HG03520 (cell line): ENCODE measurements around the gene BEST2.
"Not testable (repeated sequence)": the region's sequence is repeated elsewhere in the genome, so short reads cannot be mapped to it uniquely, and the experiment has no call there.

Experiments used
- ATAC-seq: cut with Tn5 transposase; IDR thresholded peaks from one replicate; pipeline ENCODE4 v1.9.1; 2021; ENCODE audit warnings: mild to moderate bottlenecking, moderate library complexity; ENCODE audit not compliant: unreplicated experiment

The BEST2 gene

DNA sequence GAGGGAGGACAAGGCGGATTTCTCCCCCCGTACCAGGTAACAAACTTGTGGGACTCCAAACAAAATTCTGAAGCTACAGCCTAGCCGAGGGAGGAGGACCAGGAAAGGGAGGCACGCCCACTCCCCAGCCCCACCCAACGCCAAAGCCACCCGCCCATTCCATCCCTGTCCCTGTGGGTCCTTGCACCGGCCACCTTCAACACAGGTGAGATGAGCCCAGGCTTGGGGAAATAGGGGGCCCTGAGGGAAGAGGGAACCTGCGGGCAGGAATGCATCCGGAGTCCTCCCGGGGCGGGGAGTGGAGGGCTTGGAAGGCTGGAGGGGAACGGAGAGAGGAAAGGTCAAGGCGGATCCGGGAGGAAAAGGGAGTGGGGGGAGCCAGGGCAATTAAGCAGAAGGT is at the start of gene BEST2:
Gene BEST2, plus strand, starts transcription at position 157 of the 400 bp plus-strand sequence. CDS start 802 bp downstream, outside the sequence.
- no peak for ATAC-seq

DNA sequence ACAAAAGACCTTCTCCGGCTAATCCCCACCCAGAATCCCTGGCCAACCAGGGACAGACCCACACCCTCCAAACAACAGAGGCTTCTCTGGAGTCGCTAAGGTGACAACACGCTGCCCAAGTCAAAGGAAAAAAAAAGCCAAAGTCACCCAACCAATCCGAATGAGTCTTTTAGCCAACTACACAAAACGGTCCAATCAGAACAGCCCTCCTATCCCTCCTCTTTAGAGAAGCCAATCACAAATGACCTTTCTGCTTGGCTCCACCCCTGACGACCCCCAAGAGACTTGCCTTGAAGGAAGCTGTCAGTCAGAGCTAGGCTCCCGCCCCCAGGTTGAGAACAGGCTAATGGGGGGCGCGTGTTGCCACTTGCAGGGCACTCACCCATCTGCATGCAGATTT is 48.5 kb upstream of the BEST2 start:
- ATAC-seq = no peak

DNA sequence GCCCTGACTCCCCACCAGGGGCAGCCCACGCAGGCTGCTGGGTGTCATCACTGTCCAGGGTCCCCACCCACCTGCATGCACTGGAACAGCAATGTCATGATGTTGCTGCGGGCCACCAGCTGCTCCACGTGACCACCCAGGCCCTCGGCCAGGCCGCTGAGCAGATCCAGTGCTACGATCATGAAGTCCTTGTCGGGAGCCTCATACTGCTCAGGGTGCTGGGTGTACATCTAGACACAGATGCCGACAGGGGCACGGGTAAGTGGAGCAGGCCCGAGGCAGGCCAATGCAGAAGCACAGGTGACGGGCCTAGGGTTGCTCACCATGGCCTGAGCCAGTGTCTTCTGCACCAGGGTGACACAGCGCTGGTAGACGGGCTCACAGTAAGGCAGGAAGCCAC is 46.4 kb upstream of the BEST2 start:
- ATAC-seq = no peak

DNA sequence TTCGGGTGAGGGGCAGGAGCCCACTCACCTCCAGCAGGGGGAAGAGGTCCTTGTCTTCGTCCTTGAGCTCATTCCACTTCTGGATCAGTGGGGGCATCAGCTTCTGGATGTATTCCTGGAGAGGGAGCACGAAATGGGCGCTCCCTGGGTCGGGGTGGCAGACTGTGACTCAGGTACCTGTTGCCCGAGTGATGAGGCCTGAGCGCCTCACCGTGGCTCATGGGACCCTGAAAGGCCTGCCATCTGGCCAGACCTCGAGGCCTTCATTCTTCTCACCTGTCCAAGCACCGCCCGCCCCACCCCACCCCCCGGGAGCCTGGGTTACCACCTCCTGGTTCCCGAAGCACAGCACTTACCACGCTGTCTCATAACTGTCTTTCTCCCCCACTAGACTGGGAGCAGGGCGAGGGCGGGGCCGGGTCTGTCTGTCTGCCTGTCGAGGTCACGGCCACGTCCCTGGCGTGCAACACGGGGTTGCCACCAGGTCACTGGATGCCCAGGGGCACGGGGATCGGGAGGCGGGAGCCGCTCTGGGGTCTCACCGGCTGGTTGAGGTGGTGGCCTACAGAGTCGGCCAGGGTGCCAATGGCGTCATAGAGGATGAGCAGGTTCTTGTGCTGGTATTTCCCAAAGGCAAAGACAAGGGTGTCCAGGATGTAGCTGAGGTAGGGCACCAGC is 45.8 kb upstream of the BEST2 start:
- ATAC-seq = no peak

DNA sequence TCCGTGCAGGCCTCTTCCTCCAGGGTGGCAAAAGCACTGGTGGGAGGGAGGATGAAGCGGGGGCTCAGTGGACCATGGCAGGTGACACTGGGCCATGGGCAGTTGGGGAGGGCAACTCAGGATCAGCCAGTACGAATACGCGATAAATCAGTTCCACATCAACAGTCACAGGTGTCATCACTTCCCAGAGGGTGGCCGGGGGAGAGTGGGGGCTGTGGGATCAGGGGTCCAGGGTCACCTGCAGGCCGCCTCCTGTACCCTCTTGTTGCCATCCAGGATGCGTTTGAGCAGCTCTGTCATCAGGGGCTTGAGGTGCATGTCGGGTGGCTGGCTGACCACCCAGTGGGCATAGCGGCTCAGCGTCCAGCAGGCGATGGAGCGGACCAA is 45.3 kb upstream of the BEST2 start:
- no peak for ATAC-seq

DNA sequence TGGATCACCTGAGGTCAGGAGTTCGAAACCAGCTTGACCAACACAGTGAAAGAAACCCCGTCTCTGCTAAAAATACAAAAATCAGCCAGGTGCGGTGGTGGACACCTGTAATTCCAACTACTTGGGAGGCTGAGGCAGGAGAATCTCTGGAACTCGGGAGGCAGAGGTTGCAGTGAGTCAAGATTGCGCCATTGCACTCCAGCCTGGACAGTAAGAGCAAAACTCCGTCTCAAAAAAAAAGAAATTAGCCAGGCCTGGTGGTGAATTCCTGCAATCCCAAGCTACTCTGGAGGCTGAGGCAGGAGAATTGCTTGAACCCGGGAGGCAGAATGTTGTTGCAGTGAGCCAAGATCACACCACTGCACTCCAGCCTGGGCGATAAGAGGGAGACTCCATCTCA is 43.0 kb upstream of the BEST2 start:
- no peak for ATAC-seq

DNA sequence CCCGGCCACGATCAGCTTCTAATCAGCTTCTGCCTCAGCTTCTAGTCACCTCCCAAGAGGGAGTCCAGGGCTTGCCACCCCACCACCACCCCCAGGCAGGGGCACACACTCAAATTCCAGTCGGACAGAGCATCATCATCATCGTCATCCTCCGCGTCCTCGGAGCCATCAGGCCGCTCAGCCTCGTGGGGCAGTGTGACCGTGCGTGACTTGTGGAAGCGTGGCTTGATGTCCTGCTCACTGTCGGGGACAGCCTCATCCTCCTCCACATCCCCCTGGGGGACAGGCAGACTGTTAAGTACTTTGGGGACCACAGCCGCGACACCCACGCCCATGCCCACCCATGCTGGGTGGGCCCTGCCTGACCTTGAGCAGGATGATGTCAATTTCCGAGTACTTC is 40.4 kb upstream of the BEST2 start:
- no peak for ATAC-seq

DNA sequence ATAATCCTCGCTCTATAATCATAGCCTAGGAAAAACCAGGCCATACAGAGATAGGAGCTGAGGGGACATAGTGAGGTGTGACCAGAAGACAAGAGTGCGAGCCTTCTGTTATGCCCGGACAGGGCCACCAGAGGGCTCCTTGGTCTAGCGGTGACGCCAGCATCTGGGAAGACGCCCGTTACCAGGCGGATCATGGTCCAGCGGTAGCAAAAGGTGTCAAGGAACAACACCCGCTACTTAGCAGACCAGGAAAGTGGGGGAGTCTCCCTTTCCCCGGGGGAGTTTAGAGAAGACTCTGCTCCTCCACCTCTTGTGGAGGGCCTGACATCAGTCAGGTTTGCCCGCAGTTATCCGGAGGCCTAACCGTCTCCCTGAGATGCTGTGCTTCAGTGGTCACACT is 39.5 kb upstream of the BEST2 start:
- ATAC-seq = not testable (repeated sequence)

DNA sequence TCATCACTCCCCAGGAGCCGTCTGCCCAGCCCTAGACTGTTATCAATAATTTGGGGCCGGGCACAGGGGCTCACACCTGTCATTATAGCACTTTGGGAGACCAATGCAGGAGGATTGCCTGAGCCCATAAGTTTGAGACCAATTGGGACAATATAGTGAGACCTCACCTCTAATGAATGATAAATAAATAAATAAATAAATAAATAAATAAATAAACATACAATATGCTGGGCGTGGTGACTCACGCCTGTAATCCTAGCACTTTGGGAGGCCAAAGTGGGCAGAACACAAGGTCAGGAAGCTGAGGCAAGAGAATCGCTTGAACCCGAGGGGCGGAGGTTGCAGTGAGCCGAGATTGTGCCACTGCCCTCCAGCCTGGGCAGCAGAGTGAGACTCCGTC is 38.3 kb upstream of the BEST2 start:
- ATAC-seq = not testable (repeated sequence)

DNA sequence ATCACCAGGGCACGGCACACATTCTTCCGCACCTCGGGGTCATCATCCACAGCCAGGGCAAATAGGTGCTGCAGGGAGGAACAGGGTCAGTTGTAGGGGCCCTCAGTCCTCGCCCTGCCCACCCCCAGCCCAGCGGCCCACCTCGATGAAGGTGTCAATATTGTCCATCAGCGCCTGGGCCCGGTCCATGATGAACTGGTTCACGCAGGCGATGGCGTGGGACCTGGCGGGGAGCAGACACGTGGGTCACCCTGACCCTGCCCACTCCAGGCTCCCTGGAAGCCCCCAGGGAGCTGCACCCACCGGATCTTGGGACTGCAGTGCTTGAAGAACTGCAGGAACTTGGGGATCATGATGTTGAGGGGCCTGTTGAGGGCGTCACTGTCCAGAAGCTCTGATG is 36.5 kb upstream of the BEST2 start:
- ATAC-seq = no peak

DNA sequence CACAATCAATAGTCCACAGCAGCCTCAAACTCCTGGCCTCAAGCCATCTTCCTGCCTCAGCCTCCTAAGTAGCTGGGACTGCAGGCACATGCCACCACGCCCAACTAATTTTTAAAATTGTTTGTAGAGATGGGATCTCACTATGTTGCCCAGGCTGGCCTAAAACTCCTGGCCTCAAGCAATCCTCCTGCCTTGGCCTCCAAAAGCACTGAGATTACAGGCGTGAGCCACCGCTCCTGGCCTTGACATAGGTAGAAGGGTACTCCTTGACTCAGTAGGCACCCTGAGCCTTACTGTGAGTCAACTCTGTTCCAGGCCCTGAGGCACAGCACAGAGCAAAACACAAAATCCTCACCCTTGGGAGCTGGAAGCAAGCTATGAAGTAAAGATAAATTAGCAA is 35.7 kb upstream of the BEST2 start:
- ATAC-seq = no peak

DNA sequence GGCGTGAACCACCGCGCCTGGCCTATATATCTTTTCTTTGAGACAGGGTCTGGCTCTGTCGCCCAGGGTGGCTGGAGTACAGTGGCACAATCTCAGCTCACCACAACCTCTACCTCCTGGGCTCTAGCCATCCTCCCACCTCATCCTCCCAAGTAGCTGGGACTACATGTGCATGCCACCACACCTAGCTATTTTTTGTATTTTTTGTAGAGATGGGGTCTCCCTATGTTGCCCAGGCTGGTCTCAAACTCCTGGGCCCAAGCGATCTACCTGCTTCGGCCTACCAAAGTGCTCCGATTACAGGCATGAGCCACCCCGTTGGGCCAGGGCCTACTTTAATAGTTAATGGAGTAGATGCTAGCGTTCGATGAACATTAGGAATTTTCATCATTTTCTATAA is 31.3 kb upstream of the BEST2 start:
- no peak for ATAC-seq

DNA sequence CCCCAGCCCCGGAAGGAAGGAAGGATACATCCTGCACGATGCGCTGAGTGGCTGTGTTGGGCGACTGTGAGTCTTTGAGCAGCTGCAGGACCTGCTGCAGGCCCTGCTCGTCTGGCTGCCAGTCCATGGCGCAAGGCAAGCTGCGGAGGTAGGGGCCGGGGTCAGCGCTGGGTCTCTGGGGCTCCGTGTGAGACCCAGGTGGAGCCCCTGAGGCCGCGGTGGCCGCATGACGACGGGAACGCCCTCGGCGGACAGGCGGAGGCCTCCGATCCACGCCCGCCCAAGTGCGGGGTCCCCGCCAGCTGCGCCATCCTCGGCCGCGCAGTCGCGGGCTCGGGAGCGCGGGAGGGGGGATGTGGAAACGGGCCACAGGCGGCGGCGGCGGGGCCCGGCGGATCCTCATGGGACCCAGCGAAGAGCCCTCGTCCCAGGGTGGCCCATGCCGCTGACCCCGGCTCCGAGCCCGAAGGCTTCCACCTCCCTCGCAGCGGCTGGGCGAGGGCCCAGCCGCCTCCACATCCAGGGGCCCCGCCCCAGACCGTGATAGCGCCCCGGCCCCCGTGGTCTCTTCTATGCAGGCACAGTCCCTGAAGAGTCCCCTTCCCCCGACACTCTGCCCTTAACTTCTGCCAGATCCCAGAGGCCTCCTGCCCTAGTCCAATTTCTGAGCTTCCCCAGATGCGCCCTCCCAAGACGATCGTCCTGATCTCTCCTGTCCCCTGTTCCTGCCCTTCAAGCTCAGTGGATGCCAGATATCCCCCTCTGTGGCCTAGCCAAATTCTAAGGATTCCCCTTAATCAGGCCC is 30.5 kb upstream of the BEST2 start:
- ATAC-seq = no peak

DNA sequence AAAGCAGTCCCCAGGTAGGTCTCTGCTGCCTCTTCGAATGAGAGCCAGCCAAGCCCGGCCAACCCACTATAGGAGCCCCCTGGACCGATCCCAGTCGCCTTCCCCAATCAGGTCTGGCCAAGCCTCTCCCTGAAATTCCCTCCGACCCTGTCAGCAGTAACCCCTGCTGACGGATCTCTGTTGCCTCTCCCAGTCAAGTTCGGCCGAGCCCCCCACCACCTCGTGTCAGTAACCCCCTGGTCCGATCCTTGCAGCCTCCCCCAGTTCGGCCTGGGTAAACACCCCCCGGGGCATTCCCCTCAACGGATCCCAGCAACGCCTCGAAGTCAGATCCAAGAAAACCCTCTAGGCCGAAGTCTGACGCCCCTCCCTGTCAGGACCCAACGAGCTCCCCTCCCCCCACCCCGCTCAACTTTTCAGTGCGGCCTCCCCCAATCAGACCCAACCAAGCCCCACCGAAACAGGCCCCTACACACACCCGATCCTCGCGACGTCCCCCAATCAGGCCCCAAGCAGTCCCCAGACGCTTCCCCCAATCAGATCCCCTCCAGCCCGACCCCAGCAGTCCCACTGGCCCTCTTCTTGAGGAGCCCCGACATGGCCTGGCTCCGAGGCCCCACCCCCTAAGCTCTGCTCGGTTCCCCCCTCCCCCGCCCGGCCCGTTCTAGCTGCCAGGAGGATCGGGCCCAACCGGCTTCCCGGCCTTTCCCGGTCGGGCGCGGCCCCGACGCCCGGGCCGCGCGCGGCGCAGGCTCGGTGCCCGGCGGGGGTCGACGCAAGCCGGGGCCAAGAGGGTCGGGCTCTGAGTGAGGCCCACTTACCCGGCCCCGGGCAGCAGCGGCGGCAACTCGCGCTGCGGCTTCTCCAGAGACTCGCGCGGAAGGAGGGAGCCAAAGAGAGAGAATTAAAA is 29.7 kb upstream of the BEST2 start:
- peak; percentile 14 for ATAC-seq

DNA sequence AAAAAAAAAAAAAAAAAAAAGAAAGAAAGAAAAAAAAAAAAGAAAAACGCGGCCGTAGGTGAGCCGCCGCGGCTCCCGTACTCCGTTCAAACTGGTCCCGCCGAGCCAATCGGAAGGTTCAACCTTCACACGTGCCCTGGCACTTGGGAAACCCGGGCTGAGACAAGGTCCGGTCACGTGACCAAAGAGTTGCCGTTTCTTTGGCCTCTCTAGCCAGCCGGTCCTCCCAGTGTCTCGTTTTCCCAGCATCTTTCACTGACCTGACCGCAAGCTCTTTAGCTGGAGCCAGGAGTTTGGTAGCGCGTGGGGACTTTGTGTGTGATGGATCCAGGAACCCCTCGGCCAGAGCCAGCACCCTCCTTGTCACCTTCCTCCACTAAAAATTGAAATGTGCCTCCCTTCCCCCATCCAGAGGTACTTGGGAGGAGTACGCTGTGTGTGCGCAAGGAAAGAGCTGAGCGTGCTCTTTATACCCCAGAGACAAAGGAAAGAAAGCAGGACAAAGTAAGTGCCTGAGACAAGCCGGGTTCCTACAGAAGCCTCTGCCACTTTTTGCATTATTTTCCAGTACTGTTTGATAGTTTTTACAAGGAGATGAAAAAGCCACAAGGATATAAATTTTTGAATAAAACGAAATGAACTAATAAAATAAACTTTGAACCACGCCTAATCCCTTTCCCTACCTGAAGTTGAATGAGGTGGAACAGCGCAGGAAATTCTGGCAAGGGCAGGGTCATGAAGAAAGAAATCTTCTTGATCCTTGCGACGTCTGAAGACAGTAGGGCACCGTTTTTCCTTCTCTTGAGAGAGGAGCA is 28.8 kb upstream of the BEST2 start:
- peak; percentile 74 for ATAC-seq

DNA sequence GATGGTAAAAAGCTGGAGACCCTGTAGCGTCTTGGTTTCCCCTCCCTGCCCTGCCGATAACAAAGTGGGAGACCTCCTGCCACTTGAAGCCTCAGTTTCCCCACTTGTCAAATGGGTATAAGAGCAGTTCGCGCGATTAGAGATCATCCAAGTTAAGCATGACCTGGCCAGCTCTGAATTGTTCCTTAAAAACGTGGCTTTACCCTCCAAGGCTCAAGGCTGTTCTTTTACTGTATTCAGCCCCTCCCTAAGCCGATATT is 28.3 kb upstream of the BEST2 start:
- no peak for ATAC-seq

DNA sequence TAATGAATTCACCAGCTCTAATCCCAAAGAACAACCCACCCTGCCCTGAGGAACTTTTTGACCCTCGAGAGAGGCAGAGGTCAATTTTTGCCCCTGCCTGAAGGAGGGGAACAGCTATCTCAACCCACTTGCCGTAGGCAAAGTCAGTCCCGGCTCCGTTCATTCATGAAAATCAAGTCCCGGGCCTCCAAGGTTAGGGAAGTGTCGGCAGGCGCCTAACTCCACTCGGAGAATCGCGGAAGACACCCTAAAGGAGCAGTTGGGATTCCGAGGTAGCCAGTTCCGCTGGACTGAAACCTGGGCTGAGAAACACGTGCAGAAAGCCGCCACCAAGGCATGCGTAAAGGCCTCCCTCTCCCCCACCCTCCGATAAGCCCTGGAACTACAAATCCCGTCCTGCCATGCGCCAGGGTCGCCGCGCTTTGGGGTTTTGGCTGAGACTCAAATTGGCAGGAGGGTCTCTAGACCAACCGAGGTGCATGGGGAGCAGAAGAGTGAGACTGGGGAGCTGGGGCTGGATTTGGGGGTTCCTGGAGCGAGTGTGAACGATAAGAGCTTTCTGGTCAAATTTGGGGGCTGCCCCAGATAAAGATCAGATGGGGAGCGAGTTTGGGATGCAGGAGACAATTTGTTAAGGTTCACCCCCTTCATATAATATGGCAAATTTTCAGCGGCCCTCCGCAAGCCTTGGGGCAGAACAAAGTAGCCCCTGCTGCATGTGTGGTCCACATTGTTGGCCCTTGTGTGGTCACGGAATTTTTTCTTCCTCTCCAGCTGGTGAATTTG is 27.8 kb upstream of the BEST2 start, which contains the start of gene TNPO2:
Gene TNPO2, minus strand, starts transcription at position 292 of the 786 bp plus-strand sequence. CDS start 2,955 bp downstream, outside the sequence.
- ATAC-seq = no peak

DNA sequence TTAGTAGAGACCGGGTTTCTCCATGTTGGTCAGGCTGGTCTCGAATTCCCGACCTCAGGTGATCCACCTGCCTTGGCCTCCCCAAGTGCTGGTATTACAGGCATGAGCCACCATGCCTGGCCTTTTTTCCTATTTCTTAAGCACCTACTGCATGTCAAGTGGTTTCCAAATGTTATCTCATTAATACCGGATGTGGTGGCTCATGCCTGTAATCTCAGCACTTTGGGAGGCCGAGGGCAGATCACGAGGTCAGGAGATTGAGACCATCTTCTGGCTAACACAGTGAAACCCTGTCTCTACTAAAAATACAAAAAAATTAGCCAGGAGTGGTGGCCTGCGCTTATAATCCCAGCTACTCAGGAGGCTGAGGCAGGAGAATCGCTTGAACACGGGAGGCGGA is 26.0 kb upstream of the BEST2 start:
- not testable (repeated sequence) for ATAC-seq

DNA sequence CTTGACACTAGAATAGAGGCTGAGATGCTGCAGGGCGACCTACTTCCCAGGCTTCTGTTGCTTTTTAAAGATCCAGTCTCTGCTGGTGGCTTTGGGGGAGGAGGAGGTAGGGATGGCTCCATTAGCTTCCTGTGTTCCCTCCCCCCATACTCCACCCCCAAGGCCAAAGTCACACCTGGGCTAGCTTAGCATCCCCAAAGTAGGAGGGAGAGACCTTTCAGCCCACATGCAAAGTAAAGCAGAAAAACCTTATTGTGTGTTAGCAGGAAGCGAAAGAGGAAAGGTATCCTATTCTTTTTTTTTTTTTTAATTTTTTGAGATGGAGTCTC is 24.6 kb upstream of the BEST2 start:
- no peak for ATAC-seq

DNA sequence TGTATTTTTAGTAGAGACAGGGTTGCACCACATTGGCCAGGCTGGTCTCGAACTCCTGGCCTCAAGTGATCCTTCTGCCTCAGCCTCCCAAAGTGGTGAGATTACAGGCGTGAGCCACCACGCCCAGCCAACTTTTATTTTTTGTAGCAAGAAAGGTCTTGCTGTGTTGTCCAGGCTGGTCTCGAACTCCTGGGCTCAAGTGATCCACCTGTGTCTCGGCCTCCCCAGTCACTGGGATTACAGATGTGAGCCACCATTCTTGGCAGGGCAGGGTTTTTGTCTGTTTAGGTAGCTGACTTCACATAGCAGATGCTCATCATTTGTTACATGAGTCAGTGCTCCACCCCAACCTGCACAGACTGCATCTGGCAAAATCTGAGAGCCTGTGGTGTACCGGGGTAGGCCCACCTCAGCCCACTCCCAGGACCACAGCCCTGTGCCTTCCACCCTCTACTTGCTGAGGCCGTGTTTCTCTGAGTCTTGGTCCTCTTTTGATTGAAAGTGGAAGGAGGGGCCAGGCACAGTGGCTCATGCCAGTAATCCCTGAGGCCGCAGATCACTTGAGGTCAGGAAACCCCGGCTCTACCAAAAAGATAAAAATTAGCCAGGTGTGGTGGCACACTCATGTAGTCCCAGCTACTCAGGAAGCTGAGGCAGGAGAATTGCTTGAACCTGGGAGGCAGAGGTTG is 23.7 kb upstream of the BEST2 start:
- ATAC-seq = no peak
